PFSK-1 (cell line): ENCODE measurements around the gene DUSP16.

Experiments used
- FOXP2 ChIP-seq: optimal IDR thresholded peaks from 2 replicates; pipeline ENCODE3; 2011; ENCODE audit warnings: borderline replicate concordance, control low read depth, inconsistent platforms; ENCODE audit not compliant: insufficient read depth; ENCODE audit errors: extremely low read length, extremely low read depth
- POLR2AphosphoS5 ChIP-seq: IDR thresholded peaks from 2 replicates; pipeline ENCODE4 v1.6.1; 2012; ENCODE audit warnings: low read depth, mild to moderate bottlenecking, control low read depth, low read length, moderate library complexity
- SIN3A ChIP-seq: IDR thresholded peaks from 2 replicates; pipeline ENCODE4 v1.6.1; 2012; ENCODE audit warnings: mild to moderate bottlenecking, low read length, moderate library complexity, borderline replicate concordance; ENCODE audit not compliant: insufficient read depth
- TAF1 ChIP-seq: IDR thresholded peaks from 2 replicates; pipeline ENCODE4 v1.6.1; 2012; ENCODE audit warnings: low read length, control low read depth, borderline replicate concordance; ENCODE audit not compliant: insufficient read depth
- TF ChIP-seq, protein P1 (sequence below), 2 experiments: IDR thresholded peaks; 2 replicates each; pipeline versions ENCODE4 v1.6.1 to v1.8.0; 2011 to 2012; ENCODE audit warnings: low read depth in 2 of 2, low read length in 2 of 2, control low read depth in 1 of 2, inconsistent platforms in 1 of 2, mild to moderate bottlenecking in 1 of 2, moderate library complexity in 1 of 2; ENCODE audit not compliant: insufficient read depth in 1 of 2

DUSP16 gene

GRCh38 chr12:12445165-12445881 lies 117.3 kb downstream of the DUSP16 start:
- TF ChIP-seq, protein P1, sequence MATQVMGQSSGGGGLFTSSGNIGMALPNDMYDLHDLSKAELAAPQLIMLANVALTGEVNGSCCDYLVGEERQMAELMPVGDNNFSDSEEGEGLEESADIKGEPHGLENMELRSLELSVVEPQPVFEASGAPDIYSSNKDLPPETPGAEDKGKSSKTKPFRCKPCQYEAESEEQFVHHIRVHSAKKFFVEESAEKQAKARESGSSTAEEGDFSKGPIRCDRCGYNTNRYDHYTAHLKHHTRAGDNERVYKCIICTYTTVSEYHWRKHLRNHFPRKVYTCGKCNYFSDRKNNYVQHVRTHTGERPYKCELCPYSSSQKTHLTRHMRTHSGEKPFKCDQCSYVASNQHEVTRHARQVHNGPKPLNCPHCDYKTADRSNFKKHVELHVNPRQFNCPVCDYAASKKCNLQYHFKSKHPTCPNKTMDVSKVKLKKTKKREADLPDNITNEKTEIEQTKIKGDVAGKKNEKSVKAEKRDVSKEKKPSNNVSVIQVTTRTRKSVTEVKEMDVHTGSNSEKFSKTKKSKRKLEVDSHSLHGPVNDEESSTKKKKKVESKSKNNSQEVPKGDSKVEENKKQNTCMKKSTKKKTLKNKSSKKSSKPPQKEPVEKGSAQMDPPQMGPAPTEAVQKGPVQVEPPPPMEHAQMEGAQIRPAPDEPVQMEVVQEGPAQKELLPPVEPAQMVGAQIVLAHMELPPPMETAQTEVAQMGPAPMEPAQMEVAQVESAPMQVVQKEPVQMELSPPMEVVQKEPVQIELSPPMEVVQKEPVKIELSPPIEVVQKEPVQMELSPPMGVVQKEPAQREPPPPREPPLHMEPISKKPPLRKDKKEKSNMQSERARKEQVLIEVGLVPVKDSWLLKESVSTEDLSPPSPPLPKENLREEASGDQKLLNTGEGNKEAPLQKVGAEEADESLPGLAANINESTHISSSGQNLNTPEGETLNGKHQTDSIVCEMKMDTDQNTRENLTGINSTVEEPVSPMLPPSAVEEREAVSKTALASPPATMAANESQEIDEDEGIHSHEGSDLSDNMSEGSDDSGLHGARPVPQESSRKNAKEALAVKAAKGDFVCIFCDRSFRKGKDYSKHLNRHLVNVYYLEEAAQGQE (IDR thresholded peaks at IDR 0.05; ENCODE audit: insufficient read depth in 1 of 2, low read depth in 2 of 2, low read length in 2 of 2), result no peak
- TF ChIP-seq POLR2AphosphoS5 (no peak), TAF1 (no peak), SIN3A (no peak), FOXP2 (no peak)

DNA sequence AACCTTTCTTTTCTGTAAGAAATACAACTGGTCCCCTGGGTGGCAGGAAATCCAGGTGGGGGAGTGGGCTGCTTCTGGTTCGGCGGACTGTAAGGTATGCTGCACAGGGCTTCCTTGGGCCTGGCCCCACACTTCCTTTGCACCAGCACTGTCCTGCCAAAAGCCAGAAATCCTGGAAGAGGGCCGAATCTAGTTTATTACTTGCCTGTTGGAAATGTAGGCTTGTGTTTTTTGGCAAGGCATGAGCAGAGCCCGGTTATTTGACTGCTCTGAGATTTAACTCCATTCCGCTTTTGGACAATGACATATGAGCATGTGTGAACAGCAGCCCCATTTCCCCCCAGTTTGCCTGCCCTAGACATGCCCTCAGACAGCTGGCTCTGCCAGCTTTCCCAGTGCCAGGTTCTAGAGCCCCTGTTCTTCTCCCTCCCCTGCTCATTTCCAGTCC lies 119.2 kb downstream of the DUSP16 start:
- TF ChIP-seq FOXP2 (no peak), POLR2AphosphoS5 (no peak), TAF1 (no peak), SIN3A (no peak)
- TF ChIP-seq, protein P1 (IDR thresholded peaks at IDR 0.05; ENCODE audit: insufficient read depth in 1 of 2, low read depth in 2 of 2, low read length in 2 of 2), result no peak

- TF ChIP-seq FOXP2 (no peak), TAF1 (no peak; the same call in 1 of the 2 replicates), SIN3A (no peak), POLR2AphosphoS5 (no peak)
- TF ChIP-seq, protein P1 (IDR thresholded peaks at IDR 0.05; ENCODE audit: insufficient read depth in 1 of 2, low read depth in 2 of 2, low read length in 2 of 2), result no peak
These were observed 120.1 kb downstream of the DUSP16 start for GRCh38 chr12:12442548-12443071.

DNA sequence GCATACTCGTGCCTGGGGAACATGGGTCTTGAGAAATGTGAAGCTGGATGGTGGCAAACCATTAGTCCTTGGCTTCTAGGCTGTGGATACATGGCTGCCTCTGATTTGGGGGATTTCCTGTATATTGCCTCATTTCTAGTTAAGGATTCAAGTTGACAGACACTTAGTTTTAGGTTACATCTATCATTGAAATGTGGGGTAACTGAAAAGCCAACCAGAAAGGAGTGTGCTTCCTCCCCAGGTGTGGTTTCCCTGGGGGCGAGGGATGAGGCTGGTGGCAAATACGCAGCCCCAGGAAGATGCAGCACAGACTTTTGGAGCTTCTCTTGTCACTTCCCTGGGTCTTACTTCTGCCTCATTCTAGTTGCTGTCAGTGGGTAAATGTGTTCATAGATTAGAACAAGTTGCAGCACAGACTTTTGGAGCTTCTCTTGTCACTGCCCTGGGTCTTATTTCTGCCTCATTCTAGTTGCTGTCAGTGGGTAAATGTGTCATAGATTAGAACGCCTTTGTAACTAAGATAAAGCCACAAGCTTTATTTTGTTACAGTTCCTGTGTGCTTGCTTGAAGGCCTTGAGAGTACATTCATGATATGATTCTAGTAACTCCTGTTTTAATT lies 120.7 kb downstream of the DUSP16 start:
- TF ChIP-seq TAF1 (no peak), FOXP2 (no peak), POLR2AphosphoS5 (no peak), SIN3A (no peak)
- TF ChIP-seq, protein P1 (IDR thresholded peaks at IDR 0.05; ENCODE audit: insufficient read depth in 1 of 2, low read depth in 2 of 2, low read length in 2 of 2), result no peak
